Liver (tissue), 9 donors: ENCODE results near the gene TMEM51. TPM values are rescaled to one million over a fixed set of nuclear protein-coding genes. Genes with fewer than 3 reads are reported as not detected.

Experiments
- DNase-seq: peaks from one replicate; pipeline ENCODE4 v3.0.0-alpha.2; 2017; ENCODE audit warnings: low spot score
- H3K27ac ChIP-seq, 2 donors: one replicate each; pipeline ENCODE4 v1.7.0; 2013; ENCODE audit warnings: inconsistent platforms in 2 of 2, low read length in 2 of 2, control low read depth in 1 of 2, low read depth in 1 of 2, mild to moderate bottlenecking in 1 of 2
- H3K27me3 ChIP-seq, 4 donors: one replicate each; pipeline versions ENCODE4 v1.6.1 to v1.7.0; 2013; ENCODE audit warnings: low read length in 3 of 4, inconsistent platforms in 1 of 4, mild to moderate bottlenecking in 1 of 4, moderate library complexity in 1 of 4; ENCODE audit not compliant: control insufficient read depth in 4 of 4, insufficient read depth in 4 of 4
- H3K36me3 ChIP-seq, 4 donors: one replicate each; pipeline versions ENCODE4 v1.6.1 to v1.7.0; 2013; ENCODE audit warnings: low read length in 3 of 4, mild to moderate bottlenecking in 3 of 4, low read depth in 1 of 4, moderate library complexity in 1 of 4; ENCODE audit not compliant: control insufficient read depth in 4 of 4, insufficient read depth in 3 of 4
- H3K4me1 ChIP-seq, 4 donors: one replicate each; pipeline versions ENCODE4 v1.6.1 to v1.7.0; 2013; ENCODE audit warnings: low read length in 3 of 4, mild to moderate bottlenecking in 3 of 4, moderate library complexity in 1 of 4; ENCODE audit not compliant: control insufficient read depth in 4 of 4, insufficient read depth in 4 of 4
- H3K4me3 ChIP-seq, 3 donors: one replicate each; pipeline versions ENCODE4 v1.6.1 to v1.7.0; 2013; ENCODE audit warnings: low read length in 3 of 3, control low read depth in 1 of 3, low read depth in 1 of 3, mild to moderate bottlenecking in 1 of 3
- H3K9ac ChIP-seq, 2 donors: one replicate each; pipeline ENCODE4 v1.7.0; 2013; ENCODE audit warnings: low read length in 2 of 2, mild to moderate bottlenecking in 2 of 2, moderate library complexity in 2 of 2, control low read depth in 1 of 2, low read depth in 1 of 2
- H3K9me3 ChIP-seq, 4 donors: one replicate each; pipeline versions ENCODE4 v1.6.1 to v1.7.0; 2013; ENCODE audit warnings: low read length in 3 of 4; ENCODE audit not compliant: control insufficient read depth in 4 of 4
- ATF3 ChIP-seq: IDR thresholded peaks from 2 replicates; pipeline ENCODE4 v1.6.1; 2016; ENCODE audit warnings: antibody characterized with exemption
- GABPA ChIP-seq, 2 donors: IDR thresholded peaks in 1 of 2; conservative IDR thresholded peaks in 1 of 2; 2 replicates each; pipeline ENCODE4 v1.6.1; 2016; ENCODE audit warnings: antibody characterized with exemption in 2 of 2, mild to moderate bottlenecking in 1 of 2, moderate library complexity in 1 of 2
- HNF4A ChIP-seq, 2 donors: conservative IDR thresholded peaks; 2 replicates each; pipeline ENCODE4 v1.6.1; 2016; ENCODE audit warnings: antibody characterized with exemption in 2 of 2, mild to moderate bottlenecking in 2 of 2
- HNF4G ChIP-seq: IDR thresholded peaks from 2 replicates; pipeline ENCODE4 v1.6.1; 2016; ENCODE audit warnings: antibody characterized with exemption
- NR2F2 ChIP-seq: IDR thresholded peaks from 2 replicates; pipeline ENCODE4 v1.6.1; 2016; ENCODE audit warnings: antibody characterized with exemption
- RAD21 ChIP-seq, 2 donors: IDR thresholded peaks; 2 replicates each; pipeline ENCODE4 v1.6.1; 2016; ENCODE audit warnings: antibody characterized with exemption in 2 of 2, mild to moderate bottlenecking in 2 of 2
- REST ChIP-seq: IDR thresholded peaks from 2 replicates; pipeline ENCODE4 v1.6.1; 2016; ENCODE audit warnings: antibody characterized with exemption, mild to moderate bottlenecking
- RXRA ChIP-seq, 2 donors: IDR thresholded peaks; 2 replicates each; pipeline ENCODE4 v1.6.1; 2017 to 2018; ENCODE audit warnings: antibody characterized with exemption in 2 of 2, mild to moderate bottlenecking in 1 of 2
- SP1 ChIP-seq: IDR thresholded peaks from 2 replicates; pipeline ENCODE4 v1.6.1; 2018; ENCODE audit warnings: antibody characterized with exemption, mild to moderate bottlenecking
- YY1 ChIP-seq: IDR thresholded peaks from 2 replicates; pipeline ENCODE4 v1.6.1; 2016; ENCODE audit warnings: antibody characterized with exemption, mild to moderate bottlenecking
- WGBS: extraction: QIAGEN DNeasy Blood & Tissue Kit; methylation state at CpG from one replicate; pipeline ENCODE4 v1.1.7; 2013; 5-methylcytosine and 5-hydroxymethylcytosine counted together
- polyA plus RNA-seq, 2 donors: library from polyadenylated mRNA; stranded (reverse) in 1 of 2; unstranded in 1 of 2; fragments of 200-250 nt in 1 of 2; fragments of >200 nt in 1 of 2; fragmentation: Nextera tagmentation in 1 of 2; extraction: Ambion mirVana in 1 of 2; gene quantifications; one replicate each; pipeline versions ENCODE4 v1.2.1 to v1.2.3, GENCODE V29; 2013 to 2015
- total RNA-seq, 2 donors: library from RNA; depleted of rRNA; stranded (reverse); fragments of >200 nt; gene quantifications; one replicate each; pipeline ENCODE4 v1.2.3, GENCODE V29; 2014
- TF ChIP-seq, protein P1 (sequence below): IDR thresholded peaks from 2 replicates; pipeline ENCODE4 v1.6.1; 2016; ENCODE audit warnings: antibody characterized with exemption
- donor health status: healthy.
- donor health status: healthy.
- donor health status: healthy.
- donor health status: healthy.
- donor health status: healthy.

The TMEM51 gene
- total and polyA plus RNA-seq, 4 donors = 1.3 to 2.7 (median 1.9) TPM

- Histone ChIP-seq H3K4me1 (no peaks in the 10 kb centered on the region), H3K36me3 (no peaks in the 10 kb centered on the region), H3K27ac (no peak overlapping the region), H3K4me3 (no peak overlapping the region), H3K9me3 (no peaks in the 10 kb centered on the region), H3K27me3 (peaks cover 0 to 5% (median 0%) of the 10 kb centered on the region in 4 donors), H3K9ac (no peak overlapping the region)
- no peak for TF ChIP-seq HNF4G
- TF ChIP-seq, protein P1, sequence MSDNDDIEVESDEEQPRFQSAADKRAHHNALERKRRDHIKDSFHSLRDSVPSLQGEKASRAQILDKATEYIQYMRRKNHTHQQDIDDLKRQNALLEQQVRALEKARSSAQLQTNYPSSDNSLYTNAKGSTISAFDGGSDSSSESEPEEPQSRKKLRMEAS = no peak
- TF ChIP-seq ATF3 = no peak
- no peak for TF ChIP-seq SP1
- TF ChIP-seq NR2F2 = no peak
- no peak for TF ChIP-seq HNF4A (conservative IDR thresholded peaks at IDR 0.05)
- no peak for TF ChIP-seq RXRA (IDR thresholded peaks at IDR 0.05)
- TF ChIP-seq REST = no peak
- no peak for TF ChIP-seq GABPA (IDR thresholded peaks at IDR 0.05 in 1 of 2, conservative IDR thresholded peaks at IDR 0.05 in 1 of 2)
- TF ChIP-seq RAD21 (IDR thresholded peaks at IDR 0.05) = no peak
- DNase-seq = no peak
- 93% methylated on average over 25 of the region's 25 CpGs for WGBS
Observed at GRCh38 chr1:15124362-15125100, 29.0 kb upstream of the TMEM51 start.

DNA sequence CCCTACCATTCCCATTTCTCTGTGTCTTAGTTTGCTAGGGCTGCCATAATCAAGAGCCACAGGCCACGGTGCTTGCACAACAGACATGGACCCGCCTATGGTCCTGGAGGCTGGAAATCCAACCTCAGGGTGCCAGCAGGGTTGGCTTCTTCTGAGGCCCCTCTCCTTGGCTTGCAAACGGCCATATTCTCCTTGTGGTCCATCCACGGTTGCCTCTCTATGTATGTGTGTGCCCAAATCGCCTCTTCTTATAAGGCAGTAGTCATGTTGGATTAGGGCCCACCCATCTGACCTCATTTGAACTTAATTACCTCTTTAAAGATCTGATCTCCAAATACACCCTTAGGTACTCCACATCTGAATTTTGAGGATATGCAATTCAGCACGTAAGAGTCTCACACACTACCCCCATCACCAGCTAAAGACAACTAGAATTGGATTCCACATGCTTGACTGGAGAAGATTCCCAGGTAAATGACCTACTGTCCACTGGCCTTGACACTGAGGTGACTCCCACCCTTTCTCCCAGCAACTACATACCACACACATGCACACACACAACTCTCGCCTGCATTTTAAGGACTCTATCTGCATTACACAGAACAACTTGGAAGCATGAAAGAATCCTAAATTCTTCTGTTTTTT lies 28.3 kb upstream of the TMEM51 start:
- Histone ChIP-seq H3K4me1 (no peaks in the 10 kb centered on the region), H3K27ac (no peak overlapping the region), H3K27me3 (peaks cover 0 to 2% (median 0%) of the 10 kb centered on the region in 4 donors), H3K4me3 (no peak overlapping the region), H3K9ac (no peak overlapping the region), H3K9me3 (no peaks in the 10 kb centered on the region), H3K36me3 (no peaks in the 10 kb centered on the region)
- DNase-seq = no peak
- 93% methylated on average over 7 of the region's 7 CpGs for WGBS
- TF ChIP-seq HNF4A (conservative IDR thresholded peaks at IDR 0.05) (no peak), YY1 (no peak)

DNA sequence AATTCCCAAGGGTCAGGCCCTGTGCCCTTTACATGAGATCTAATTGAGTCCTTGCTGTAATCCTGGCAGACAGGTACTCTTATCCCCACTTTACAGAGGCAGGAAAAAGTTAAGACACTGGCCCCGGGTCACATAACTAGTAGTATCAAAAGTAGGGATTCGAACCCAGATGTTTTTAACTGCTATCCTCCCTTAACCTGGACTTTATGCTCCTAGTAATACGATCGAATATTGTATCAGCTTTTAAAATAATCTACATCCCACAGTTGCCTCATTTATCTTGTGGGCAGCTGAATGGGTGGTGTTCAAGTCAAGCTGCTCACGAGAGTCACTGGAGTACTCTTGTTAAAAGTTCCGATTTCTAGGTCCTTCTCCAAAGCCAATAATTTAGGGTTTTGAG lies 25.5 kb upstream of the TMEM51 start:
- H3K27ac ChIP-seq = no peak overlapping the region
- 67% methylated on average over 6 of the region's 6 CpGs for WGBS
- peaks cover 0 to 1% (median 0%) of the 10 kb centered on the region in 4 donors for H3K27me3 ChIP-seq
- H3K4me1 ChIP-seq = no peaks in the 10 kb centered on the region
- no peaks in the 10 kb centered on the region for H3K9me3 ChIP-seq
- H3K4me3 ChIP-seq = no peak overlapping the region
- H3K36me3 ChIP-seq = no peaks in the 10 kb centered on the region
- TF ChIP-seq REST = no peak
- H3K9ac ChIP-seq = no peak overlapping the region
- DNase-seq = no peak
